Kidney epithelial cell (primary cell): ENCODE results near the gene TRIO. TPM values are rescaled to one million over a fixed set of nuclear protein-coding genes. Genes with fewer than 3 reads are reported as not detected.

Source experiments
- DNase-seq: peaks from one replicate; pipeline ENCODE4 v3.0.0-alpha.2; 2010; ENCODE audit warnings: low read depth
- H3K27me3 ChIP-seq: 2 replicates; pipeline ENCODE4 v1.6.0; 2011; ENCODE audit warnings: low read length; ENCODE audit not compliant: control insufficient read depth, insufficient read depth
- H3K36me3 ChIP-seq: 2 replicates; pipeline ENCODE4 v1.5.1; 2011; ENCODE audit warnings: low read length; ENCODE audit not compliant: control insufficient read depth, insufficient read depth
- H3K4me3 ChIP-seq: 2 replicates; pipeline ENCODE4 v1.5.1; 2011; ENCODE audit warnings: low read depth, mild to moderate bottlenecking, control low read depth, low read length
- total RNA-seq: library from RNA; depleted of rRNA; stranded (reverse); fragments of >200 nt; gene quantifications from 2 replicates; pipeline ENCODE4 v1.2.3, GENCODE V29; 2015
- TF ChIP-seq, protein P1 (sequence below): IDR thresholded peaks from 2 replicates; pipeline ENCODE4 v1.5.1; 2011; ENCODE audit warnings: mild to moderate bottlenecking, moderate library complexity, low read length, control low read depth, inconsistent platforms; ENCODE audit not compliant: insufficient read depth, poor library complexity, severe bottlenecking

The TRIO gene
- total RNA-seq, 1 donor from 2014 or later = 174 TPM

DNA sequence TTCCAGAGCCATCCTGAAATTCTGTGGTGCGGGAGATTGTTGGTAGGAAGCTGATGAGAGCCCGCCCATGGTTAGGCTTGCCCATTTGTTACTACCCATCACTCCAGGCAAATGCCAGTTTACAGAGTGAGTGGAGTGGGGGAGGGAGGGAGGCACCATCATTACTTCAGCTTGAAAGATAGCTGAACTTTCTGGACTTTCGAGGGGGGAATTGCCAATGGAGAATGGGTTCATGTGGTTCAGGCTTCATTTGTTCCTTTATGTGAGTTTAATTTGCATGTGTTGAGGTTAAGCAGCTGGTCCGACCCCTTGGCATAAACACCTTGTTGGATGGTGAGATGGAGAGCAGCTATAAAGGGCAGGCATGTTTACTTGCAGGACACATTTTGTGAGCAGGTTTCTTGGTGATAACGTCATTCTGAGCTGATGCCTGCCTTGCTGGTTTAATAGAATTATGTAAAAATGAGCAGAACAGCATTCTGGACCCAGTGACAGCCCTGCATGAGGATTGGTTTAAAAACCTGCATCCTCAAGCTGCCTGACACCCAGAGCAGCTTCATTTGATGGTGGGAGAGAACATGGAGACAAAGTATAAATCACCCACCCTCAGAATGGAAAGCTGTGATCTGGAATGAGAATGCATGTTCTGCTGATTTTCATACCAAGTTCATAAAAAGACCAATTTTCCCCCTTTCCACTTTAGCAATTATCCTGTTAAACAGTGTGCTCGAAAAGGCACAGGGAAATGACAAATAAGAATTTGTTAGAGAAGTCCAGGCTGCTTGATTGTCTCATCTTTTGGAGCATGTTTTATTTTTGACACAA is 106.3 kb downstream of the TRIO start:
- Histone ChIP-seq H3K27me3 (no peaks in the 10 kb centered on the region), H3K4me3 (no peak overlapping the region), H3K36me3 (no peaks in the 10 kb centered on the region)
- TF ChIP-seq, protein P1, sequence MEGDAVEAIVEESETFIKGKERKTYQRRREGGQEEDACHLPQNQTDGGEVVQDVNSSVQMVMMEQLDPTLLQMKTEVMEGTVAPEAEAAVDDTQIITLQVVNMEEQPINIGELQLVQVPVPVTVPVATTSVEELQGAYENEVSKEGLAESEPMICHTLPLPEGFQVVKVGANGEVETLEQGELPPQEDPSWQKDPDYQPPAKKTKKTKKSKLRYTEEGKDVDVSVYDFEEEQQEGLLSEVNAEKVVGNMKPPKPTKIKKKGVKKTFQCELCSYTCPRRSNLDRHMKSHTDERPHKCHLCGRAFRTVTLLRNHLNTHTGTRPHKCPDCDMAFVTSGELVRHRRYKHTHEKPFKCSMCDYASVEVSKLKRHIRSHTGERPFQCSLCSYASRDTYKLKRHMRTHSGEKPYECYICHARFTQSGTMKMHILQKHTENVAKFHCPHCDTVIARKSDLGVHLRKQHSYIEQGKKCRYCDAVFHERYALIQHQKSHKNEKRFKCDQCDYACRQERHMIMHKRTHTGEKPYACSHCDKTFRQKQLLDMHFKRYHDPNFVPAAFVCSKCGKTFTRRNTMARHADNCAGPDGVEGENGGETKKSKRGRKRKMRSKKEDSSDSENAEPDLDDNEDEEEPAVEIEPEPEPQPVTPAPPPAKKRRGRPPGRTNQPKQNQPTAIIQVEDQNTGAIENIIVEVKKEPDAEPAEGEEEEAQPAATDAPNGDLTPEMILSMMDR = no peak
- DNase-seq = no peak

DNA sequence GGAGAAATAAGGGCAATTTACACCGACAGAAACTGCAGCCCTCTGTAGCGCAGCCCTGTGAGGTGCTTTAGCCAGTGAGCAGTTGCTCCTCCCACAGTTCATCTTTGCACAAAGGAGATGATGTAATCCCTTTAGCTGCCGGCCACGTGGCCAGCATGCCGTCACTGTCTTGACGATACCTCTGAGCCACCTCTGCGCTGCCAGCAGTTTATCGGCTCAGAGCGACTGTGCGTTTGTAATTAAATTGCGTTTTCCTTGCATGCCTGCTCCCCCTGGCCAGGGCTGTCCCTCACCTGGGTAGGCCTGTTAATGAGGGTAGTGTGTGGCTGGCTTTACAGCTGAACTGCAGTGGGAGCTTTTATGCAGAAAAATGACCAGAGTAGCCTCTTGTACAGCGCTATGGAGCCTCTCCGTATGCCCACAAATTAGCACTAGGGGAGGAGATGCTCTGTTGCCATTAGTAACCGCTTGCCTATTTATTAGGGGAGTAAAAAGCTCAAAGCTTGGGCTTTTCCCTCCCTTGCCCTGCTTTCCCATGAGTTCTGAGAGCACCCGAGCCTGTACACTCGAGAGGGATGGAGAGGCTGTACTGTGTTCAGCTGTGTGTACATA is 107.0 kb downstream of the TRIO start:
- peak overlapping the region; percentile 14 for H3K4me3 ChIP-seq
- TF ChIP-seq, protein P1 = no peak
- DNase-seq = peak; percentile 77

DNA sequence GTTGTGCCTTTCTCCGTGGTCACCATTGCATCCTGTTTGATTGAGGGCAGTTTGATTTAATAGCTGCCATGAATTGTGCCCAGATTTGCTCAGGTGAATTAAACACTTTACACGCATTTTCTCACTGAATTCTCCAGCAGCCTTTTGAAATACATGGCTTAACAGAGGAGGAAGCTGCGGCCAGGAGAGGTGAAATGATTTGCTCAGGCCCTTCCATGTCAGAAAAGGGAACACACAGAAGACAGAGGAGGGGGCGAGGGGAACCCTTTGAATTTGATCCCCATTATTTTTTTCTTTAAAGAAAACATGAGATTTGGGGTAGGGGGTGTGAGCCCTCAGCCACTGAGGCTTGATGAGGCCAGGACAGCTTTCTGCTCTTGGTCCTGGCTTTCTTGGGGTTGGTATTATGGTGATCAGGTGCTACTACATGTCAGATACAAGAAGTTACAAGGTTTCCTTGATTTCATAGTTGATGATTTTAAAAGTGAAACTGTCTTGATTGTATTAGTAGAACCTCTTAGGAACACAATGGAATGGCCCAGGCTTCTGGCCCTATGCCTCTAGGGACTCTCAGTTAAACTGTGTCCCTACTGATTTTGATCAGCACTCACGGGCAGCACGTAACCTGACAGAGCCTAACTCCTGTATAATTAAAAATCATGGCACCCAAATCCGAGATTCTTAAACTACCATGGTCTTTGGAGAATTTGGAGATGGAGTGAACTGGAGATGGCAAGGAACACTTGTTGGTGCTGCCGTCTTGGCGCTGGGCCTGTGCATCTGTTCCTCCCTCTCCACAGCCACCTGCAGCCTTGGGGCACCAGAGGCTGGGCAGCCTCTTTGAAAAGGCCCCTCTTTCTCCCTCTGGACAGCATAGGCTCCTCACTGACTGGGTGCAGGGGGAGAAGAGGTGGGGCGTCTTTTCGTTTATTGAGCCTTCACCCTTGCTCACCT is 107.9 kb downstream of the TRIO start:
- H3K4me3 ChIP-seq = no peak overlapping the region
- no peak for DNase-seq
- TF ChIP-seq, protein P1 = no peak
- peaks cover under 1% of the 10 kb centered on the region for H3K36me3 ChIP-seq
- H3K27me3 ChIP-seq = no peaks in the 10 kb centered on the region

More for the DNA sequence above, 107.0 kb downstream of the TRIO start:
- Histone ChIP-seq H3K27me3 (no peaks in the 10 kb centered on the region), H3K36me3 (no peaks in the 10 kb centered on the region)

DNA sequence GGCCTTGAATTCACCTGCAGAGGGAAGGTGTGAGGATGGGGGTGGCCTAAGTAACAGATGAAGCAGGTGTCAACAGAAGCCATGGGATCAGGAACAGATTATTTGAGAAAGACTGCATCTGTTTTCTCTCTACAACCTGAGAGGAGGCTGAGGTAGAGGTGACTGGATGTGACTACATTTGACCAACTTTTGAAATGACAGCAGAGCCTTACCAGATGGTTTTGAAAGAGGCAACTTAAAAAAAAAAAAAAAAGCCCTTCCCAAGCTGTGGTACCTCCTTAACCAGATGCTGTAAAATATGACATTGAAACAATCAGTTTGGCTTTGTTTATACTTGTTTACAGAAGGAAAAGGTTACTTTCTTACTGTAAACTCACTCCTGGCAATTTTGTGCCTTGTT is 108.6 kb downstream of the TRIO start:
- Histone ChIP-seq H3K36me3 (peaks cover 2% of the 10 kb centered on the region), H3K4me3 (no peak overlapping the region), H3K27me3 (no peaks in the 10 kb centered on the region)
- TF ChIP-seq, protein P1 = no peak
- no peak for DNase-seq

DNA sequence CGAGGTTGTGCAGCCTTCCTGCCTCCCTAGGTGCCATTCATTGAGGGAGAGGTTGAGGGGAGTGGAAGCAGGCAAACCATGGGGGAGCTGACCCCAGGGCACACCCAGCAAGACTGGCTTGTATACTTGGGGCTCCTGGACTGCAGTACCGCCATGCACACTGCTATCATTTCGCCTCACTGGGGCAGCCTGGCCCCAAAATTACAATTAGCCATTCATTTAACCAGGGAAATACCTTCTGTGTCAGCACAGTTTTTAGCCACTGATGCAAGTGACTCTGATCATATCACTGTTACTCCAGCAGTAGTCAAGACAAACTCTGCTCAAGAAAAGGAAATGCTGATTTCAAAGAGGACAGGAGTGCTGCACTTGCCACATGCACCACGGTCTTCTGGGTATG is 109.7 kb downstream of the TRIO start:
- Histone ChIP-seq H3K36me3 (peaks cover 2% of the 10 kb centered on the region), H3K27me3 (no peaks in the 10 kb centered on the region), H3K4me3 (no peak overlapping the region)
- no peak for DNase-seq
- TF ChIP-seq, protein P1 = no peak
